Measurements from ENCODE around the gene PTF1A. TPM values are rescaled to one million over a fixed set of nuclear protein-coding genes. Genes with fewer than 3 reads are reported as not detected.

Gene PTF1A
- total RNA-seq (2021; ENCODE audit: unreplicated experiment) (not detected), Bru-seq, nascent RNA (not detected), BruChase-seq, experiment 1, labeled RNA remaining after a 2-hour chase (not detected), BruChase-seq, experiment 2, labeled RNA remaining after a 6-hour chase (not detected)
- not detected for polyA plus RNA-seq (2012; ENCODE audit: insufficient read length)
- long read RNA-seq = 0 reads

GRCh38 chr10:23191764-23192711 is at the start of gene PTF1A:
TSS of gene PTF1A (plus strand) at chr10:23192312. CDS start at chr10:23192531, 219 bp downstream.
- Histone ChIP-seq H3K36me3 (ENCODE audit: control insufficient read depth, insufficient read depth, low read length) (no peaks in the 10 kb centered on the region), H3K9me3 (ENCODE audit: control insufficient read depth, insufficient read depth, low read depth, low read length) (no peaks in the 10 kb centered on the region), H3K4me3 (ENCODE audit: low read depth in 2 of 2, low read length in 2 of 2) (no peak within 1 kb of the TSS), H3K4me1 (ENCODE audit: control insufficient read depth, insufficient read depth, low read length) (no peaks in the 10 kb centered on the region), H3K27ac (ENCODE audit: low read length) (no peak within 1 kb of the TSS), H3K27me3 (ENCODE audit: control insufficient read depth, insufficient read depth, low read length) (no peaks in the 10 kb centered on the region)
- BruUV-seq (replicated peaks) = no TSS peak
- ChIA-PET CTCF (interaction anchor here (0.6 kb wide), 1 partner anchor 143 kb away, joined by 7 read pairs; no protein-coding TSS in a partner anchor), POLR2A (no interaction called here)
- TF ChIP-seq SIN3A (IDR thresholded peaks at IDR 0.05; ENCODE audit: borderline replicate concordance, insufficient read depth, low read depth, low read length) (no peak), TCF7L2 (IDR thresholded peaks at IDR 0.05; ENCODE audit: low read depth, low read length) (no peak), REST (IDR thresholded peaks at IDR 0.05; ENCODE audit: insufficient read depth in 1 of 2, low read depth in 2 of 2, low read length in 1 of 2) (no peak), CTCF (IDR thresholded peaks at IDR 0.05) (no peak), POLR2AphosphoS5 (IDR thresholded peaks at IDR 0.05; ENCODE audit: low read depth, low read length) (no peak)
- DNase-seq (ENCODE audit: low read depth, low spot score) (no peak), ATAC-seq (no peak)
- in situ Hi-C loops (cut with HindIII; ENCODE audit: low pct_unique_long_range_greater_than_20kb, low sequenced_read_pairs) = no loop called here
- intact Hi-C loops (cut with micrococcal nuclease; ENCODE audit: unreplicated experiment) = no loop called here

GRCh38 chr10:23146258-23146657 is 45.9 kb upstream of the PTF1A start:
- DNase-seq (ENCODE audit: low read depth, low spot score) (no peak), ATAC-seq (no peak)
- H3K4me3 ChIP-seq (ENCODE audit: low read depth in 2 of 2, low read length in 2 of 2) = no peak overlapping the region
- H3K36me3 ChIP-seq (ENCODE audit: control insufficient read depth, insufficient read depth, low read length) = no peaks in the 10 kb centered on the region
- in situ Hi-C loops (cut with HindIII; ENCODE audit: low pct_unique_long_range_greater_than_20kb, low sequenced_read_pairs) = no loop called here
- H3K27me3 ChIP-seq (ENCODE audit: control insufficient read depth, insufficient read depth, low read length) = no peaks in the 10 kb centered on the region
- ChIA-PET POLR2A (no interaction called here), CTCF (no interaction called here)
- intact Hi-C loops (cut with micrococcal nuclease; ENCODE audit: unreplicated experiment) = no loop called here
- TF ChIP-seq TCF7L2 (IDR thresholded peaks at IDR 0.05; ENCODE audit: low read depth, low read length) = no peak
- TF ChIP-seq REST (IDR thresholded peaks at IDR 0.05; ENCODE audit: insufficient read depth in 1 of 2, low read depth in 2 of 2, low read length in 1 of 2) = no peak
- no peak for TF ChIP-seq SIN3A (IDR thresholded peaks at IDR 0.05; ENCODE audit: borderline replicate concordance, insufficient read depth, low read depth, low read length)
- TF ChIP-seq POLR2AphosphoS5 (IDR thresholded peaks at IDR 0.05; ENCODE audit: low read depth, low read length) = no peak
- TF ChIP-seq CTCF (IDR thresholded peaks at IDR 0.05) = no peak
- H3K4me1 ChIP-seq (ENCODE audit: control insufficient read depth, insufficient read depth, low read length) = no peaks in the 10 kb centered on the region
- H3K9me3 ChIP-seq (ENCODE audit: control insufficient read depth, insufficient read depth, low read depth, low read length) = no peaks in the 10 kb centered on the region
- H3K27ac ChIP-seq (ENCODE audit: low read length) = no peak overlapping the region
- BruUV-seq (replicated peaks) = no TSS peak
